GM10248 (cell line): Measurements from ENCODE around the gene CYP26A1.

Experiments
- CTCF ChIA-PET: fragments of 300-600 bp; sonication (Branson Sonifier 250); formaldehyde crosslinking; extraction: SDS; loops from one replicate; lab custom pipeline; 2021; ENCODE audit warnings: antibody characterized with exemption; lab: Yijun Ruan, JAX
- POLR2A ChIA-PET: fragments of 350-650 bp; sonication (Branson Sonifier 250); formaldehyde crosslinking; extraction: SDS; loops from one replicate; lab custom pipeline; 2020; ENCODE audit warnings: antibody characterized with exemption; lab: Yijun Ruan, JAX
- DNase-seq: peaks from one replicate; pipeline ENCODE4 v3.0.0; 2012; ENCODE audit errors: extremely low spot score
- TF ChIP-seq, protein P1 (sequence below): IDR thresholded peaks from 2 replicates; pipeline ENCODE4 v1.5.1; 2012; ENCODE audit warnings: mild to moderate bottlenecking, low read depth; ENCODE audit errors: extremely low read depth, missing control alignments, control extremely low read depth

Gene CYP26A1

DNA sequence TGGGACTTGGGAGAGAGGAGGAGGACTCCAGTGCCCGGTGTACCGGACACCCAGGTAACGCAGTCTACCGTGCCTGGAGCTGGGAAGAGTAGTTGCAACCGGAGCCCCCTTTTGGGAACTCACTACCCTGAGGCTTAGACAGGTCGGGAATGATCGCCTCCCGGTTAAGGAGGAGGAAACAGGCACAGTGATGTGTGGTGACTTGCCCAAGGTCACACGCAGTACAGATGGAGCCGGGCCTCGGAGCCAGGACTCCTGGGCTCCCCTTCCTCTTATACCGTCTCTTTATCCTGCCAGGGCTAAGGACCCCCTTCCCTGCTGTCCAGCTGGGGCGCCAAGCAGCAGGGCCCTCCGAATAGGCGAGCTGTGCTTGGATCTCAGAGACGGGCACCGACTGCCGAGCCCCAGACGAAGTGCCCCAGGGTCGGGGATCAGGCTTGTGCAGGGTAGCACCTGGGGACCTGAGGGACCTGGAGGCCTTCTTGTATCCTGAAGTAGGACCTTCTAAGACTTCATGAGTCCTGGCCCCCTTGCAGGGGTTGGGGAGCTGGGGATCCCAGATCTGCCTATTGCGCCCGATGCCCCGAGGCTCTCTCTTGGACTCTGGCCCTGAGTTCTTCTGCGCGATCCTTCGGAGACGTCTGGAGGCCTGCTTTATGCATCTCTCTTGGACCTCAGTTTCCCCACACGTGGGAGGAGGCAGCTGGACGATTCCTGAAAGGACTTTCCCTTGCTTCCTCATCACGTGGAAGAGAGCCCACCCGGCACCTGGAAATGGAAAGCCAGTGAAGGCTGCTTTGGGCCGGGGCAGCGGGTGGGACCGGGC, 767 bp upstream of the CYP26A1 start:
- DNase-seq, result no peak

GRCh38 chr10:93074147-93074596, 479 bp downstream of the CYP26A1 start:
- POLR2A ChIA-PET, result no interaction called here
- TF ChIP-seq, protein P1, sequence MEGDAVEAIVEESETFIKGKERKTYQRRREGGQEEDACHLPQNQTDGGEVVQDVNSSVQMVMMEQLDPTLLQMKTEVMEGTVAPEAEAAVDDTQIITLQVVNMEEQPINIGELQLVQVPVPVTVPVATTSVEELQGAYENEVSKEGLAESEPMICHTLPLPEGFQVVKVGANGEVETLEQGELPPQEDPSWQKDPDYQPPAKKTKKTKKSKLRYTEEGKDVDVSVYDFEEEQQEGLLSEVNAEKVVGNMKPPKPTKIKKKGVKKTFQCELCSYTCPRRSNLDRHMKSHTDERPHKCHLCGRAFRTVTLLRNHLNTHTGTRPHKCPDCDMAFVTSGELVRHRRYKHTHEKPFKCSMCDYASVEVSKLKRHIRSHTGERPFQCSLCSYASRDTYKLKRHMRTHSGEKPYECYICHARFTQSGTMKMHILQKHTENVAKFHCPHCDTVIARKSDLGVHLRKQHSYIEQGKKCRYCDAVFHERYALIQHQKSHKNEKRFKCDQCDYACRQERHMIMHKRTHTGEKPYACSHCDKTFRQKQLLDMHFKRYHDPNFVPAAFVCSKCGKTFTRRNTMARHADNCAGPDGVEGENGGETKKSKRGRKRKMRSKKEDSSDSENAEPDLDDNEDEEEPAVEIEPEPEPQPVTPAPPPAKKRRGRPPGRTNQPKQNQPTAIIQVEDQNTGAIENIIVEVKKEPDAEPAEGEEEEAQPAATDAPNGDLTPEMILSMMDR, result peak; percentile 15
- CTCF ChIA-PET, result no interaction called here
- no peak for DNase-seq

More for the DNA sequence above, 767 bp upstream of the CYP26A1 start:
- CTCF ChIA-PET, result interaction anchor here (0.8 to 1.2 kb wide), 3 partner anchors 108 to 296 kb away, joined by 3 to 4 read pairs (median 3); no protein-coding TSS in a partner anchor
- TF ChIP-seq, protein P1, result no peak
- POLR2A ChIA-PET, result no interaction called here

DNA sequence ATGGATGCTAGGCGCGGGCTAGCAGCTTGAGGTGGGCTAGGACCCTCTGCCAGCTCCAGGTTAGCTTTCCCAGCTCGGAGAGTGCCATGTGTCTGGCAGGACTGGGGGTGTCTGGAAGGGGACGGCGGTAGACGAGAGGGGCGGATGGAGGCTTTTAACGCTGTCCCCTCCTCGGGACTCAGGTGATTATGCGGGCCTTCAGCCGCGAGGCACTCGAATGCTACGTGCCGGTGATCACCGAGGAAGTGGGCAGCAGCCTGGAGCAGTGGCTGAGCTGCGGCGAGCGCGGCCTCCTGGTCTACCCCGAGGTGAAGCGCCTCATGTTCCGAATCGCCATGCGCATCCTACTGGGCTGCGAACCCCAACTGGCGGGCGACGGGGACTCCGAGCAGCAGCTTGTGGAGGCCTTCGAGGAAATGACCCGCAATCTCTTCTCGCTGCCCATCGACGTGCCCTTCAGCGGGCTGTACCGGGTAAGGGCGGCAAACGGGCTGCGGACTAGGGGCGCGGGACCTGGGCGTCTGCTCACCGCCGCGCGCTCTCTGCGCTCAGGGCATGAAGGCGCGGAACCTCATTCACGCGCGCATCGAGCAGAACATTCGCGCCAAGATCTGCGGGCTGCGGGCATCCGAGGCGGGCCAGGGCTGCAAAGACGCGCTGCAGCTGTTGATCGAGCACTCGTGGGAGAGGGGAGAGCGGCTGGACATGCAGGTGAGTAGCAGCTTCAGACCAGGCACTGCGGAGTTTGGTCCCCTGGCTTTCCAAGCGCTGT, 1.1 kb downstream of the CYP26A1 start:
- ChIA-PET POLR2A (no interaction called here), CTCF (interaction anchor here (2.3 to 4.4 kb wide), 2 partner anchors 7 to 278 kb away, joined by 5 to 17 read pairs; no protein-coding TSS in a partner anchor)
- no peak for DNase-seq
- TF ChIP-seq, protein P1, result no peak

DNA sequence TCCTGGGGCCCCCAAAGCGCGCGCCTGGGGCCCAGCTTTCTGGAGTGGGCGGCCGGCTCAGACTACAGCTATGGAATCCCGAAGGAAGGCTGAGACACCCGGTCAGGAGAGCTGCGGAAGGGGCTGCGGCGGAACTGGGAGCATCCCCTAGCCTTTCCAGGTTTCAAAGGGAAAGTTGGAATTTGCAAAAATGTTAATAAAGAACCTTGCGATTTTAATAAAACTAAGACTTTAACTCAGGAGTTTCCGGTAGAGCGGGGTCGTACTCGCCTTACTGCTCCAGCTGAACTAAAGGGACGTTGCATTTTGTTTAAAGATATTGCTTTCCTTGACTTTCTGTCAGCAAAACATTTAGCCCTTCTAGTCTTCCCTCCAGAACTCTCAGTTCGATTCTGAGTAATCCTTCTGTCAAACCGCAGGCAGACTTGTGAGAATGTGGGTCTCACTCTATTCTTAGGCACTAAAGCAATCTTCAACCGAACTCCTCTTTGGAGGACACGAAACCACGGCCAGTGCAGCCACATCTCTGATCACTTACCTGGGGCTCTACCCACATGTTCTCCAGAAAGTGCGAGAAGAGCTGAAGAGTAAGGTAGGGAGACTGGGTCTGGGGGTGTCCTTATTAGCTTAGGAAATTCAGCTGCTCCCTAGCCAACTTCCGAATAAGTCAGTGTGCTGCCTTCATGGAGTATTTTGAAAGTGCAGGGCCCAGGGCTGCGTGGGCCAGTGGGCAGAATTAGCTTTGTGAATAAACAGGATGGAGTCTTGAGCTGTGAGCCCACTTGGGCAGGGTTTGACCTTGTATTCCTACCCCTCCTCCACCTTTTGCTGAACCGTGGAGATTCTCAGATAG, 1.9 kb downstream of the CYP26A1 start:
- POLR2A ChIA-PET, result no interaction called here
- CTCF ChIA-PET, result interaction anchor here (2.3 to 4.4 kb wide), 2 partner anchors 8 to 277 kb away, joined by 5 to 17 read pairs; no protein-coding TSS in a partner anchor
- TF ChIP-seq, protein P1, result no peak
- DNase-seq, result no peak

DNA sequence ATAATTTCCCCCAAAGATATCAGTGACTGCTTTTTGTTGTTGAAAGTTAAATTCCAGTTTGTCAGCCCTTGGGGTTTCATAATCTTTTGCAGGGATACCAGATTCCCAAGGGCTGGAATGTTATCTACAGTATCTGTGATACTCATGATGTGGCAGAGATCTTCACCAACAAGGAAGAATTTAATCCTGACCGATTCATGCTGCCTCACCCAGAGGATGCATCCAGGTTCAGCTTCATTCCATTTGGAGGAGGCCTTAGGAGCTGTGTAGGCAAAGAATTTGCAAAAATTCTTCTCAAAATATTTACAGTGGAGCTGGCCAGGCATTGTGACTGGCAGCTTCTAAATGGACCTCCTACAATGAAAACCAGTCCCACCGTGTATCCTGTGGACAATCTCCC, 3.2 kb downstream of the CYP26A1 start:
- TF ChIP-seq, protein P1, result no peak
- CTCF ChIA-PET, result interaction anchor here (1.1 to 4.4 kb wide), 5 partner anchors 9 to 276 kb away, joined by 3 to 17 read pairs (median 4); no protein-coding TSS in a partner anchor
- POLR2A ChIA-PET, result no interaction called here
- no peak for DNase-seq
